Measurements from ENCODE around the gene MSI2. TPM values are rescaled to one million over a fixed set of nuclear protein-coding genes. Genes with fewer than 3 reads are reported as not detected.

MSI2 gene
- total RNA-seq, 4 donors from 2014 or later = 27.3 to 50.4 (median 36.8) TPM

- Histone ChIP-seq H3K27ac (no peak overlapping the region), H3K4me3 (no peak overlapping the region), H3K36me3 (no peaks in the 10 kb centered on the region), H3K27me3 (no peaks in the 10 kb centered on the region), H3K4me1 (no peaks in the 10 kb centered on the region), H3K9me3 (peaks cover 0 to 7% (median 0%) of the 10 kb centered on the region in 3 donors)
- ATAC-seq = no peak
- 95% methylated on average over 2 of the region's 2 CpGs; no CpG with 5 or more reads in 1 of the 2 donors for WGBS, 2 donors (ENCODE audit: low coverage in 1 of 2)
- TF ChIP-seq CTCF (IDR thresholded peaks at IDR 0.05) (no peak), EP300 (IDR thresholded peaks at IDR 0.05) (no peak), POLR2AphosphoS5 (IDR thresholded peaks at IDR 0.05) (no peak), POLR2A (IDR thresholded peaks at IDR 0.05) (no peak)
Measured at GRCh38 chr17:57373756-57374155, 117.4 kb downstream of the MSI2 start.

GRCh38 chr17:57375040-57375769 is 118.9 kb downstream of the MSI2 start:
- peaks cover 0 to 7% (median 0%) of the 10 kb centered on the region in 3 donors for H3K9me3 ChIP-seq
- H3K36me3 ChIP-seq = no peaks in the 10 kb centered on the region
- peaks cover 0 to 3% (median 0%) of the 10 kb centered on the region in 3 donors for H3K4me1 ChIP-seq
- no peak overlapping the region for H3K4me3 ChIP-seq
- no peak for ATAC-seq
- WGBS, 2 donors (ENCODE audit: low coverage in 1 of 2) = 78 to 82% methylated on average over 6 to 11 of the region's 11 CpGs
- no peak for TF ChIP-seq POLR2AphosphoS5 (IDR thresholded peaks at IDR 0.05)
- TF ChIP-seq POLR2A (IDR thresholded peaks at IDR 0.05) = no peak
- no peak for TF ChIP-seq CTCF (IDR thresholded peaks at IDR 0.05)
- TF ChIP-seq EP300 (IDR thresholded peaks at IDR 0.05) = no peak
- no peak overlapping the region for H3K27ac ChIP-seq
- H3K27me3 ChIP-seq = no peaks in the 10 kb centered on the region

GRCh38 chr17:57375770-57376225 is 119.5 kb downstream of the MSI2 start:
- Histone ChIP-seq H3K9me3 (peaks cover 0 to 7% (median 0%) of the 10 kb centered on the region in 3 donors), H3K27ac (no peak overlapping the region), H3K4me1 (peaks cover 0 to 3% (median 0%) of the 10 kb centered on the region in 3 donors), H3K4me3 (no peak overlapping the region), H3K36me3 (no peaks in the 10 kb centered on the region), H3K27me3 (no peaks in the 10 kb centered on the region)
- no peak for ATAC-seq
- 95 to 96% methylated on average over 7 to 8 of the region's 12 CpGs for WGBS, 2 donors (ENCODE audit: low coverage in 1 of 2)
- no peak for TF ChIP-seq POLR2AphosphoS5 (IDR thresholded peaks at IDR 0.05)
- no peak for TF ChIP-seq POLR2A (IDR thresholded peaks at IDR 0.05)
- TF ChIP-seq CTCF (IDR thresholded peaks at IDR 0.05) = no peak
- no peak for TF ChIP-seq EP300 (IDR thresholded peaks at IDR 0.05)

- Histone ChIP-seq H3K36me3 (no peaks in the 10 kb centered on the region), H3K27ac (no peak overlapping the region), H3K4me3 (no peak overlapping the region), H3K27me3 (no peaks in the 10 kb centered on the region), H3K9me3 (peaks cover 0 to 7% (median 0%) of the 10 kb centered on the region in 3 donors), H3K4me1 (peaks cover 0 to 3% (median 0%) of the 10 kb centered on the region in 3 donors)
- no peak for ATAC-seq
- no peak for TF ChIP-seq POLR2AphosphoS5 (IDR thresholded peaks at IDR 0.05)
- TF ChIP-seq EP300 (IDR thresholded peaks at IDR 0.05) = no peak
- no peak for TF ChIP-seq CTCF (IDR thresholded peaks at IDR 0.05)
- no peak for TF ChIP-seq POLR2A (IDR thresholded peaks at IDR 0.05)
- WGBS, 2 donors (ENCODE audit: low coverage in 1 of 2) = 87 to 92% methylated on average over 5 of the region's 7 CpGs
Measured at GRCh38 chr17:57377094-57377493, 120.8 kb downstream of the MSI2 start.

All from gastroesophageal sphincter (tissue), 4 donors.